GM18526 (cell line): ENCODE data around the gene ANKS1B.

Experiments
- POLR2A ChIP-seq: IDR thresholded peaks from 3 replicates; pipeline ENCODE4 v1.6.1; 2011; ENCODE audit not compliant: insufficient read length; ENCODE audit errors: extremely low read depth

The ANKS1B gene

GRCh38 chr12:99374023-99374422 is 610.7 kb downstream of the ANKS1B start:
- TF ChIP-seq POLR2A, result no peak

DNA sequence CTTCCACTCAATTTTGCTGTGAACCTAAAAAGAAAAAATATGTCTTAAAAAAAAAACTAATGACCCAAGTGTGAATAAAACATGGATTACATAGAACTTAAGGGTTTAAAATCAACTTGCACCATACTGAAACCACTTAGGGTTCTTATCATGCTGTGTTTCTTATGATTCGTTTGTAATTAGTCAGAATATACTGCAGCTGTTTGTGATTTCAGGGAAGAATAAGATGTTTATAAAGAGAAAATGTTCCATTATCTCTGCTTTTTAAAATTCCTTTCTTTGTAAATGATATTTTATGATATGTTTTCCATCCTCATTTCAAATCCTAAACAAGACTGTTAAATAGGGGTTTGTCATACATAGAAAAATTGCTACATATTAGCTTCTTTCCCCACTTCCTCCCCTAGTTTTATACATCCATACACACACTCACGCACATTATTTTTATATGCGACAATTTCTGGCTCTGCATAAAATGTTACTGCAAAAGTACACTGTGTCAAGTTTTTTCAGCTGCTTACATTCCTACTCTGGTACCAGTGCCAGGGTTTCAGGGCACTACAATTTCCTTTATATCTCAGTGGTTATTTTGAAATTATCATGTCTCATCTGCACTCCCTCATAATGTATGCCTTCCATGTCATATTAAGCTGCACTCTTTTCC is 612.3 kb downstream of the ANKS1B start:
- no peak for TF ChIP-seq POLR2A

- no peak for TF ChIP-seq POLR2A
Measured at GRCh38 chr12:99370421-99371138, 614.2 kb downstream of the ANKS1B start.

DNA sequence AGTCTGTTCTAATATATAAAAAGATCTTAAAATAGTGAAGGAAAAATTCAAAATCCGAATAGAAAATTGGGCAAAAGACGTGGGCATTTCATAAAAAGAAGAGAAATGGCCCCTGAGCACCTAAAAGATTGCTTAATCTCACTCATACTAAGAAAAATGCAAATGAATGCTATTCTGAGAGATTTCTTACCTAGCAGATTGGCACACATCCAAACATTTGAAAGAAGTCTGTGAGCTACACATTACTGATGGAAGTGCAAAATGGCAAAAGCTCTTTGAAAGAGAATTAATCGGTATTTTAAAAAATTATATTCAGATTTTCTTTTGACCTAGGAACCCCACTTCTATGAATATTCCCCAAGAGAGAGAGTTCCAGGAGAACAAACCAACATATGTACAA is 617.6 kb downstream of the ANKS1B start:
- TF ChIP-seq POLR2A, result no peak

DNA sequence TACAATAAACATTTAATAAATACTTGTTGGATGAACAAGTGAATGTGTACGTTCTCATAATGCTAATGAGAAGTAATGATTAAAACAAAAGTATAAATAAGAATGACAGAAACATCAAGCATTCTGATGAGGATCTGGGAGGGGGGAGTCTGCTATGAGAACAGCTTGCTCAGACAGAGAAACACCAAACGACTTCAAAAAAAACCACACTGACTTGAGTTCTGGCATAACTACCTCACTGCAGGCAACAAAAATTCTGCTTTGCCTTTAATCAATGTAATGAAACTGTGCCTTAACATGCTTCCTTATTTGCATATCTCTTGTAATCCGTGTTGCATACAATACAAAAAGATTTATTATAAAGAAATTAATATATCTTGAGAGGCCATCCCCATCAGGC is 632.5 kb downstream of the ANKS1B start:
- TF ChIP-seq POLR2A, result no peak

DNA sequence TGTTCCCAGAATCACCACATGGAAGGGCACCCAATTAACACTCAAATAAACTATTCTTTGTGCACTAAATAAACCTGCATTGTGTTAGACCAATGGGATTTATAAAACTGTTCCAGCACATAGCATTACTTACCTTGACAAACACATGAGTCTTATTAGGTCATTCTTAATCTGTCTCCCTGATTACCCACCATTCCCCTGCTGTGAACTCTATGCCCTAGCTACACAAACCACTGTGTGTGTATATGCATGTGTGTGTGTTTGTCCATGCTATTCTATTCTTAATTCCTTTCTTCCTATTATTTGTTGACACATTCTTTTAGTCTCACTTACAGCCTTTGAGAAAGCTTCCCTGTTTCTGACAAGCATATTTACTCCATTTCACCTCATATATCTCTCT is 640.8 kb downstream of the ANKS1B start:
- no peak for TF ChIP-seq POLR2A

GRCh38 chr12:99339663-99340062 is 645.1 kb downstream of the ANKS1B start:
- no peak for TF ChIP-seq POLR2A

GRCh38 chr12:99334285-99335056 is 650.3 kb downstream of the ANKS1B start:
- no peak for TF ChIP-seq POLR2A

- no peak for TF ChIP-seq POLR2A
Measured at GRCh38 chr12:99332936-99333591, 651.7 kb downstream of the ANKS1B start.

GRCh38 chr12:99330216-99330615 is 654.5 kb downstream of the ANKS1B start:
- no peak for TF ChIP-seq POLR2A

- TF ChIP-seq POLR2A, result no peak
Measured at GRCh38 chr12:99311373-99311772, 673.4 kb downstream of the ANKS1B start.

- TF ChIP-seq POLR2A, result no peak
Measured at GRCh38 chr12:99309812-99310211, 674.9 kb downstream of the ANKS1B start.

- no peak for TF ChIP-seq POLR2A
Measured at GRCh38 chr12:99302874-99303273, 681.9 kb downstream of the ANKS1B start.

DNA sequence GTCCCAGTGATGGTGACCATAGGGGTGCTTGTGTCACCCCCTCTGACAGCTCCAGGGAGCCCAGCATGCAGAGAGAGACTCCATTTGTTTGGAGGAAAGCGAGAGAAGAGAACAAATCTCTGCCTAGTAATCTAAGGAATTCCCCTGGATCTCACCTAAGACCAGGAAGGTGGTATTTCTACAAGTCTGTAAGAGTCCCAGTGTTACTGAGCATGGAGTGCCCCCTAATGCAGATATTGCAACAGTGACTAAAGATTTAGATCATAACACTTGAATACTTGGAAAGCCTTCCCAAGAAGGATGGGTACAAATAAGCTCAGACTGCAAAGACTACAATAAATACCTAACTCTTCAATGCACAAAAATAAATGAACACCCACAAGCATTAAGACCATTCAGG is 697.6 kb downstream of the ANKS1B start:
- TF ChIP-seq POLR2A, result no peak

DNA sequence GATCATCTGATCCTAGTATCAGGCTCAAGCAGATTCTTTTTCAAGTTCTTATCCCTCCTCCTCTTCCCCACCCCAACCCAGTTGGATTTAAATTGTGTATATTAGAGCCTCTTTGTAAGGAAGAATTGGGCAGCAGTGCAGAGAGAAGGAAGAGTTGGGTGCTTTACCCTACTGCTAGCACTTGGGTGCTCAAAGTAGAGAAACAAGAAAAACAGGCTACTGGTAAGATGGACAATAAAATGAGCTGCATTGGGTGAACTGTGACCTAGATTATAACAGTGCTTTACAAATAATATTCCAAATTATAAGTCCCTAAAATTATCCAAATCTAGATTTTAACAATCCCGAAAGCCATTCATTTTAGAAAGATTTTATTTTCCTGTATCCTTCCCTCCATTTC is 700.6 kb downstream of the ANKS1B start:
- TF ChIP-seq POLR2A, result no peak
